Measurements from ENCODE around the gene IDUA.

- TF ChIP-seq CTCF (IDR thresholded peaks at IDR 0.05) (no peak), POLR2A (IDR thresholded peaks at IDR 0.05) (no peak), POLR2AphosphoS5 (IDR thresholded peaks at IDR 0.05) (no peak), EP300 (IDR thresholded peaks at IDR 0.05) (no peak)
Observed at GRCh38 chr4:1035510-1035909, 48.7 kb downstream of the IDUA start.
